Measurements from ENCODE around the gene BCAS1.

- no peak for TF ChIP-seq CTCF (IDR thresholded peaks at IDR 0.05 in 8 of 11, conservative IDR thresholded peaks at IDR 0.05 in 3 of 11)
- no peak for TF ChIP-seq POLR2AphosphoS5 (IDR thresholded peaks at IDR 0.05)
- no peak for TF ChIP-seq POLR2A (IDR thresholded peaks at IDR 0.05)
These were observed 155.5 kb downstream of the BCAS1 start for GRCh38 chr20:53914781-53915445.
